ENCODE results near the gene GALNT9. TPM values are rescaled to one million over a fixed set of nuclear protein-coding genes. Genes with fewer than 3 reads are reported as not detected.

The GALNT9 gene
- total and polyA plus RNA-seq, 12 donors: 0.01 to 0.19 TPM; not detected in 10

GRCh38 chr12:132208153-132208823 lies 121.1 kb downstream of the GALNT9 start:
- H3K9me3 ChIP-seq: peaks cover 0 to 22% (median 0%) of the 10 kb centered on the region in 11 donors
- peaks cover 12 to 52% (median 42%) of the 10 kb centered on the region in 7 donors for H3K27me3 ChIP-seq
- no peak overlapping the region for H3K4me3 ChIP-seq
- H3K36me3 ChIP-seq: no peaks in the 10 kb centered on the region
- TF ChIP-seq CTCF (IDR thresholded peaks at IDR 0.05): no peak
- DNase-seq (no peak), ATAC-seq (no peak)
- 89 to 91% methylated on average over 15 of the region's 15 CpGs for WGBS, 2 donors
- intact Hi-C loops (cut with DNase I): no loop called here
- H3K4me1 ChIP-seq: peaks cover 0 to 9% (median 7%) of the 10 kb centered on the region in 9 donors
- H3K27ac ChIP-seq: no peak overlapping the region

GRCh38 chr12:132207083-132207775 lies 122.2 kb downstream of the GALNT9 start:
- no peak for DNase-seq
- peaks cover 0 to 9% (median 7%) of the 10 kb centered on the region in 9 donors for H3K4me1 ChIP-seq
- no peaks in the 10 kb centered on the region for H3K36me3 ChIP-seq
- H3K27ac ChIP-seq: no peak overlapping the region
- H3K4me3 ChIP-seq: no peak overlapping the region
- no peak for TF ChIP-seq CTCF (IDR thresholded peaks at IDR 0.05)
- ATAC-seq: no peak
- intact Hi-C loops (cut with DNase I): no loop called here
- 82 to 83% methylated on average over 36 of the region's 36 CpGs for WGBS, 2 donors
- H3K9me3 ChIP-seq: peaks cover 0 to 22% (median 0%) of the 10 kb centered on the region in 11 donors
- peaks cover 12 to 63% (median 53%) of the 10 kb centered on the region in 7 donors for H3K27me3 ChIP-seq

GRCh38 chr12:132206046-132206434 lies 123.3 kb downstream of the GALNT9 start:
- H3K4me3 ChIP-seq: no peak overlapping the region
- peaks cover 12 to 74% (median 61%) of the 10 kb centered on the region in 7 donors for H3K27me3 ChIP-seq
- no peak for DNase-seq
- WGBS, 2 donors: 59 to 61% methylated on average over 14 of the region's 14 CpGs
- H3K27ac ChIP-seq: no peak overlapping the region
- no peak for TF ChIP-seq CTCF (IDR thresholded peaks at IDR 0.05)
- peaks cover 0 to 9% (median 7%) of the 10 kb centered on the region in 9 donors for H3K4me1 ChIP-seq
- H3K36me3 ChIP-seq: no peaks in the 10 kb centered on the region
- intact Hi-C loops (cut with DNase I): no loop called here
- ATAC-seq: no peak
- peaks cover 0 to 15% (median 0%) of the 10 kb centered on the region in 11 donors for H3K9me3 ChIP-seq

GRCh38 chr12:132205271-132206045 lies 123.9 kb downstream of the GALNT9 start:
- ATAC-seq: peak in 2 of 8 donors; percentile 15 to 20
- Histone ChIP-seq H3K27me3 (peaks cover 12 to 79% (median 61%) of the 10 kb centered on the region in 7 donors), H3K4me1 (peaks cover 0 to 9% (median 7%) of the 10 kb centered on the region in 9 donors), H3K9me3 (peaks cover 0 to 15% (median 0%) of the 10 kb centered on the region in 11 donors), H3K36me3 (no peaks in the 10 kb centered on the region), H3K27ac (no peak overlapping the region), H3K4me3 (peak overlapping the region in 4 of 10 donors; percentile 1 to 36 (median 16))
- WGBS, 2 donors: 4% methylated on average over 50 to 53 of the region's 53 CpGs
- no peak for DNase-seq
- intact Hi-C loops (cut with DNase I): no loop called here
- no peak for TF ChIP-seq CTCF (IDR thresholded peaks at IDR 0.05)

All from heart right ventricle (tissue), 16 donors.